ENCODE measurements around the gene RSPH6A. TPM values are rescaled to one million over a fixed set of nuclear protein-coding genes. Genes with fewer than 3 reads are reported as not detected.

RSPH6A gene
- total and polyA plus RNA-seq, 10 of the 15 experiments (the other 5 are each of a cell fraction or from before 2014, with no cell fraction given), result 0.03 to 0.41 (median 0.22) TPM; not detected in 4

DNA sequence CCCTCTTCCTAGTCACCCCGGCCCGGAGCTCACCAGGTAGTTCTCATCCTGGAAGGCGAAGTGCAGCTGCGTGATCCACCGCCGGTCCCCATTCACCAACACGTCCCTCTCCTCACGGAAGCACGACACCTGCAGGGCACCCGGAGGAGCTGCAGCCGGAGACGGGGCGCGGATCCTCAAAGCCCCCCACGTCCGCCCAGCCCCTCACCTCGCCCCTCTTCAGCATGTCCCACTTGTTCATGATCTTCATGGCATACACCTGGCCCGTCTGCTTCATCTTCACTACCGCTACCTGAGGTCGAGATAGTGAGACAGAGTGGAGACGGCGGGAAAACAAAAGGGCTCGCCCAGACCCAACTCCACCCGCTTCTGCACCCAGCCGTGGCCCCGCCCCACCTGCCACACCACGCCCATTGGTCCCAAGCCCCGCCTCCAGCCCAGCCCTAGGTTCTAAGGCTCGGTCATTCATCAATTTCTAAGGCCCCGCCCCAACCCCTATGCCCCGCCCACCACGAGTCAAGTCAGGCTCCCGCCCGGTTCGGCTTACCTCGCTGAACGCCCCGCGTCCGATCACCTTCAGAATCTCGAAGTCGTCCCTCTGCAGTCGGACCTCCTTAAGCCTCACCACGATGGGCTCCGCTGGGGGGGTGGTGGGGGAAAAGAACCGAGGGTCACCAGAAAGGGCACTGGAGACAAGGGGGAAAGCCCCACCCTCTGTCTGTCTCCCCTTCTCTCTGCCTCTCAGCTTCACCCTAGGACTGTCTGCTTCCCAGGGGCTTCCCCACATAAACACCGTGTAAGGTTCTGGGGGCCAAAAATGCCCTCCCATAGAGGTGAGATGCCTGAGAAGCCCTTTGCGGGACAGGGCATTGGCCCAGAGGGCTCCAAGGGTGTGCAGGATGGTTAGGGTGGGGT, 35.6 kb downstream of the RSPH6A start (continued):
- TF ChIP-seq, protein P1, sequence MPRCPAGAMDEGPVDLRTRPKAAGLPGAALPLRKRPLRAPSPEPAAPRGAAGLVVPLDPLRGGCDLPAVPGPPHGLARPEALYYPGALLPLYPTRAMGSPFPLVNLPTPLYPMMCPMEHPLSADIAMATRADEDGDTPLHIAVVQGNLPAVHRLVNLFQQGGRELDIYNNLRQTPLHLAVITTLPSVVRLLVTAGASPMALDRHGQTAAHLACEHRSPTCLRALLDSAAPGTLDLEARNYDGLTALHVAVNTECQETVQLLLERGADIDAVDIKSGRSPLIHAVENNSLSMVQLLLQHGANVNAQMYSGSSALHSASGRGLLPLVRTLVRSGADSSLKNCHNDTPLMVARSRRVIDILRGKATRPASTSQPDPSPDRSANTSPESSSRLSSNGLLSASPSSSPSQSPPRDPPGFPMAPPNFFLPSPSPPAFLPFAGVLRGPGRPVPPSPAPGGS (IDR thresholded peaks at IDR 0.05; ENCODE audit: borderline replicate concordance, insufficient read depth, low read depth, low read length, poor library complexity, severe bottlenecking), result no peak
- TF ChIP-seq, protein P2, sequence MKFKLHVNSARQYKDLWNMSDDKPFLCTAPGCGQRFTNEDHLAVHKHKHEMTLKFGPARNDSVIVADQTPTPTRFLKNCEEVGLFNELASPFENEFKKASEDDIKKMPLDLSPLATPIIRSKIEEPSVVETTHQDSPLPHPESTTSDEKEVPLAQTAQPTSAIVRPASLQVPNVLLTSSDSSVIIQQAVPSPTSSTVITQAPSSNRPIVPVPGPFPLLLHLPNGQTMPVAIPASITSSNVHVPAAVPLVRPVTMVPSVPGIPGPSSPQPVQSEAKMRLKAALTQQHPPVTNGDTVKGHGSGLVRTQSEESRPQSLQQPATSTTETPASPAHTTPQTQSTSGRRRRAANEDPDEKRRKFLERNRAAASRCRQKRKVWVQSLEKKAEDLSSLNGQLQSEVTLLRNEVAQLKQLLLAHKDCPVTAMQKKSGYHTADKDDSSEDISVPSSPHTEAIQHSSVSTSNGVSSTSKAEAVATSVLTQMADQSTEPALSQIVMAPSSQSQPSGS (IDR thresholded peaks at IDR 0.05; ENCODE audit: low read length), result no peak
- TF ChIP-seq, protein P3, sequence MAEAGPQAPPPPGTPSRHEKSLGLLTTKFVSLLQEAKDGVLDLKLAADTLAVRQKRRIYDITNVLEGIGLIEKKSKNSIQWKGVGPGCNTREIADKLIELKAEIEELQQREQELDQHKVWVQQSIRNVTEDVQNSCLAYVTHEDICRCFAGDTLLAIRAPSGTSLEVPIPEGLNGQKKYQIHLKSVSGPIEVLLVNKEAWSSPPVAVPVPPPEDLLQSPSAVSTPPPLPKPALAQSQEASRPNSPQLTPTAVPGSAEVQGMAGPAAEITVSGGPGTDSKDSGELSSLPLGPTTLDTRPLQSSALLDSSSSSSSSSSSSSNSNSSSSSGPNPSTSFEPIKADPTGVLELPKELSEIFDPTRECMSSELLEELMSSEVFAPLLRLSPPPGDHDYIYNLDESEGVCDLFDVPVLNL (IDR thresholded peaks at IDR 0.05; ENCODE audit: low read depth, low read length), result peak; percentile 66
- peak; percentile 80 for TF ChIP-seq NBN (IDR thresholded peaks at IDR 0.05)
- TF ChIP-seq ZNF274 (IDR thresholded peaks at IDR 0.05; ENCODE audit: insufficient read depth, insufficient read length), result no peak
- TF ChIP-seq, protein P4, sequence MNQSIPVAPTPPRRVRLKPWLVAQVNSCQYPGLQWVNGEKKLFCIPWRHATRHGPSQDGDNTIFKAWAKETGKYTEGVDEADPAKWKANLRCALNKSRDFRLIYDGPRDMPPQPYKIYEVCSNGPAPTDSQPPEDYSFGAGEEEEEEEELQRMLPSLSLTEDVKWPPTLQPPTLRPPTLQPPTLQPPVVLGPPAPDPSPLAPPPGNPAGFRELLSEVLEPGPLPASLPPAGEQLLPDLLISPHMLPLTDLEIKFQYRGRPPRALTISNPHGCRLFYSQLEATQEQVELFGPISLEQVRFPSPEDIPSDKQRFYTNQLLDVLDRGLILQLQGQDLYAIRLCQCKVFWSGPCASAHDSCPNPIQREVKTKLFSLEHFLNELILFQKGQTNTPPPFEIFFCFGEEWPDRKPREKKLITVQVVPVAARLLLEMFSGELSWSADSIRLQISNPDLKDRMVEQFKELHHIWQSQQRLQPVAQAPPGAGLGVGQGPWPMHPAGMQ (IDR thresholded peaks at IDR 0.05; ENCODE audit: borderline replicate concordance), result no peak
- TF ChIP-seq CREM (IDR thresholded peaks at IDR 0.05; ENCODE audit: low read depth), result no peak; the same call in 1 of the 2 replicates
- TF ChIP-seq SUZ12 (IDR thresholded peaks at IDR 0.05; ENCODE audit: unreplicated experiment), result no peak
- no peak for TF ChIP-seq MTA3 (IDR thresholded peaks at IDR 0.05; ENCODE audit: borderline replicate concordance, low read length)
- TF ChIP-seq MYB (IDR thresholded peaks at IDR 0.05; ENCODE audit: borderline replicate concordance, low read depth, low read length), result no peak
- peak; percentile 40; the same call in 1 of the 2 replicates for TF ChIP-seq SMC3 (IDR thresholded peaks at IDR 0.05; ENCODE audit: borderline replicate concordance, low read length)
- TF ChIP-seq, protein P5, sequence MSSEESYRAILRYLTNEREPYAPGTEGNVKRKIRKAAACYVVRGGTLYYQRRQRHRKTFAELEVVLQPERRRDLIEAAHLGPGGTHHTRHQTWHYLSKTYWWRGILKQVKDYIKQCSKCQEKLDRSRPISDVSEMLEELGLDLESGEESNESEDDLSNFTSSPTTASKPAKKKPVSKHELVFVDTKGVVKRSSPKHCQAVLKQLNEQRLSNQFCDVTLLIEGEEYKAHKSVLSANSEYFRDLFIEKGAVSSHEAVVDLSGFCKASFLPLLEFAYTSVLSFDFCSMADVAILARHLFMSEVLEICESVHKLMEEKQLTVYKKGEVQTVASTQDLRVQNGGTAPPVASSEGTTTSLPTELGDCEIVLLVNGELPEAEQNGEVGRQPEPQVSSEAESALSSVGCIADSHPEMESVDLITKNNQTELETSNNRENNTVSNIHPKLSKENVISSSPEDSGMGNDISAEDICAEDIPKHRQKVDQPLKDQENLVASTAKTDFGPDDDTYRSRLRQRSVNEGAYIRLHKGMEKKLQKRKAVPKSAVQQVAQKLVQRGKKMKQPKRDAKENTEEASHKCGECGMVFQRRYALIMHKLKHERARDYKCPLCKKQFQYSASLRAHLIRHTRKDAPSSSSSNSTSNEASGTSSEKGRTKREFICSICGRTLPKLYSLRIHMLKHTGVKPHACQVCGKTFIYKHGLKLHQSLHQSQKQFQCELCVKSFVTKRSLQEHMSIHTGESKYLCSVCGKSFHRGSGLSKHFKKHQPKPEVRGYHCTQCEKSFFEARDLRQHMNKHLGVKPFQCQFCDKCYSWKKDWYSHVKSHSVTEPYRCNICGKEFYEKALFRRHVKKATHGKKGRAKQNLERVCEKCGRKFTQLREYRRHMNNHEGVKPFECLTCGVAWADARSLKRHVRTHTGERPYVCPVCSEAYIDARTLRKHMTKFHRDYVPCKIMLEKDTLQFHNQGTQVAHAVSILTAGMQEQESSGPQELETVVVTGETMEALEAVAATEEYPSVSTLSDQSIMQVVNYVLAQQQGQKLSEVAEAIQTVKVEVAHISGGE (CRISPR knock-in tag; IDR thresholded peaks at IDR 0.05), result no peak
- no peak for TF ChIP-seq BMI1 (IDR thresholded peaks at IDR 0.05; ENCODE audit: borderline replicate concordance)
- TF ChIP-seq YBX1 (IDR thresholded peaks at IDR 0.05), result no peak
- TF ChIP-seq LARP7 (IDR thresholded peaks at IDR 0.05), result peak; percentile 58; the same call in 1 of the 2 replicates
- peak; percentile 8 to 11; a peak in 1 of 4 replicates for TF ChIP-seq IKZF2 (IDR thresholded peaks at IDR 0.05)
- TF ChIP-seq NFYB (IDR thresholded peaks at IDR 0.05; ENCODE audit: insufficient read depth, low read depth, low read length), result no peak
- no peak for TF ChIP-seq SREBF1 (IDR thresholded peaks at IDR 0.05; ENCODE audit: low read length)
- TF ChIP-seq FOXM1 (IDR thresholded peaks at IDR 0.05; ENCODE audit: low read depth, low read length), result no peak
- no peak for TF ChIP-seq ZNF622 (IDR thresholded peaks at IDR 0.05)
- no peak for TF ChIP-seq SMAD1 (IDR thresholded peaks at IDR 0.05; ENCODE audit: low read depth, partially characterized antibody)
- TF ChIP-seq NRF1 (conservative IDR thresholded peaks at IDR 0.05; ENCODE audit: low read depth, low read length), result no peak
